Coronary artery (tissue), 2 donors: Measurements from ENCODE around the gene HECW1.

ENCODE experiments used
- DNase-seq: peaks from one replicate; pipeline ENCODE4 v3.0.0-alpha.2; 2017; ENCODE audit warnings: low spot score
- H3K27ac ChIP-seq, 2 donors: fragments of 200-600 bp; sonication (generic); one replicate each; pipeline ENCODE4 v1.5.1; 2016 to 2019
- H3K4me3 ChIP-seq: fragments of 200-600 bp; sonication (generic); 2 replicates; pipeline ENCODE4 v1.5.1; 2016; ENCODE audit warnings: mild to moderate bottlenecking, moderate library complexity
- TF ChIP-seq, protein P1 (sequence below): fragments of 200-600 bp; sonication (generic); IDR thresholded peaks from one replicate; pipeline ENCODE4 v1.5.1; 2019; ENCODE audit warnings: antibody characterized with exemption

The HECW1 gene

DNA sequence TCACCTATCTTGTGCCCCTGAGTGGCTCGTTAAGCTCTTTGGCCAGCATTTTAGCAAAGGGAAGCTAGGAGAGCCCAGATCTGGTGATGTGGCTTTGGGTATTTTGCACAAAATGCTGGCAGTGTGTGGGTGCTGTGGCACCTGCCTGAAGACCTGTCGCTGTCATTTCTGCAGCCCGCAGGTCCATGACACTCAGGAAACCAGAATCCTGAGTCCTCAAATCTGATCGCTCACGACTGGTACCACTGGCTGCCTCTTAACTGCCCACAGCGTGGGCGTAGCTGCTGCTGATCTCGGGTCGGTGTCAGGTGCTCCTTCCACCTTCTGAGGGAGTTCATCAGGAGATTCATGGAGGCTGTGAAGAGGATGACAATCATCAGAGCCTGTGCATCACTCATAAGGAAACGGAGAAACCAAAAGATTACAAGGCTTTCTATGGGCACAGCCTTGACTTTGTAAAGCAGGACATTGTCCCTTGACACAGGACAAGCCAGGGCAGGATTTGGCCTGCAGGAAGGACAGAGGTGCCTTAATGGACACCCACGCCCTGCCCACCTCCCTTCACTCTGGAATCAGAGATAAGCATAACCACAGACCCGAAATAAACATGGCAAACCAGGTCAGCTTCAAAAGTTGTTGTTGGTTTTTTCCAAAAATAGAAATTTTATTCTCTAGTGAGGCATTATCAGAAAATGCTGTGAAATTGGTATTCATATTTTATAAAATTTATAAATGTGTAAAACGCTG, 399.5 kb downstream of the HECW1 start:
- TF ChIP-seq, protein P1, sequence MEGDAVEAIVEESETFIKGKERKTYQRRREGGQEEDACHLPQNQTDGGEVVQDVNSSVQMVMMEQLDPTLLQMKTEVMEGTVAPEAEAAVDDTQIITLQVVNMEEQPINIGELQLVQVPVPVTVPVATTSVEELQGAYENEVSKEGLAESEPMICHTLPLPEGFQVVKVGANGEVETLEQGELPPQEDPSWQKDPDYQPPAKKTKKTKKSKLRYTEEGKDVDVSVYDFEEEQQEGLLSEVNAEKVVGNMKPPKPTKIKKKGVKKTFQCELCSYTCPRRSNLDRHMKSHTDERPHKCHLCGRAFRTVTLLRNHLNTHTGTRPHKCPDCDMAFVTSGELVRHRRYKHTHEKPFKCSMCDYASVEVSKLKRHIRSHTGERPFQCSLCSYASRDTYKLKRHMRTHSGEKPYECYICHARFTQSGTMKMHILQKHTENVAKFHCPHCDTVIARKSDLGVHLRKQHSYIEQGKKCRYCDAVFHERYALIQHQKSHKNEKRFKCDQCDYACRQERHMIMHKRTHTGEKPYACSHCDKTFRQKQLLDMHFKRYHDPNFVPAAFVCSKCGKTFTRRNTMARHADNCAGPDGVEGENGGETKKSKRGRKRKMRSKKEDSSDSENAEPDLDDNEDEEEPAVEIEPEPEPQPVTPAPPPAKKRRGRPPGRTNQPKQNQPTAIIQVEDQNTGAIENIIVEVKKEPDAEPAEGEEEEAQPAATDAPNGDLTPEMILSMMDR: no peak
- Histone ChIP-seq H3K27ac (no peak overlapping the region), H3K4me3 (no peak overlapping the region)
- DNase-seq: no peak

DNA sequence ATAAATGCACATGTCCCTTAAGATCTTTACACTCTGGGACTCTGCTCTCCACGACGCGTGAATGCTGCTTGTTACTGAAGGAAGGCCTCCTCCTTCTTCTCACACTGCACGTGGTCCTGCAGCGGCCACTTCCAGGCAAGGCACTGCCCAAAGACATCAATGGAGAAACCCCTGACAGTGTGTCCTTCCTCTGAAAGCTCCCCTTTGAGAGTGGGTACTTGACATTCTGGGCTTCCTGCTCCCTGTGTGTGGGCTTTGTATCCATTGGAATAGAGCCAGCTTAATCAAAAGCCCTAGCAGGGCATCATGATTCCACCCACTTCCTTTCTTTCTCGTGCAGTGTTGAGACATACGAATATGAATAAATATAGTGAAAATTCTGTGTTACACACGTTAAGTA, 400.8 kb downstream of the HECW1 start:
- no peak overlapping the region for H3K27ac ChIP-seq
- H3K4me3 ChIP-seq: no peak overlapping the region
- TF ChIP-seq, protein P1: no peak
- no peak for DNase-seq

DNA sequence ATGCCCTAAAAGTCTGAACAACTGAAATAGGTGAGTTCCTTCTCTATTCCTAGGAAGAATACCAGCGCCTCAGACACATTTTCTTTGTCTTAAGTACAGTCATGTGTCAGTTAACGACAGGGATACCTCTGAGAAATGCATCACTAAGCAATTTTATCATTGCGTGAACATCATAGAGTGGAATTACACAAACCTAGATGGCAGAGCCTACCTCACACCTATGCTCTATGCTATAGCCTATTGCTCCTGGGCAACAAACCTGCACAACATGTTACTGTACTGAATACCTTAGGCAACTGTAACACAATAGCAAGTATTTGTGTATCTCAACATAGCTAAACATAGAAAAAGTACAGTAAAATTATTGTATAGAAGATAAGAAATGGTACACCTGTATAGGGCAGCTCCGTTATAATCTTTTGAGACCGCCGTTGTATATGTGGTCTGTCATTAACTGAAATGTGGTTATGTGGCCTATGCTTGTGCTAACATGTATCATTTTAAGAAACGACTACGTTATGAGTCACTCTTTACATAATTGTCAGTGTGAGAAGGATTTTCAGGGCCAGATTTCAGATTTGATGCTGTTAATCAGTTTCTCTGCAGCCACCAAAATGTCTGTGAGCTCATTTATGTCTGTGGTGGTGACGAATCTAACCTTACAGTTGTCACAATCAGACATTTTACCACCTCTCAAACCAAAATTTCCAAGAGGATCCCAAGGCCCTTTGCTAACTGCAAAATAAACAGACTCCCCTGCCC, 404.3 kb downstream of the HECW1 start:
- no peak overlapping the region for H3K27ac ChIP-seq
- H3K4me3 ChIP-seq: no peak overlapping the region
- TF ChIP-seq, protein P1: no peak
- DNase-seq: no peak

DNA sequence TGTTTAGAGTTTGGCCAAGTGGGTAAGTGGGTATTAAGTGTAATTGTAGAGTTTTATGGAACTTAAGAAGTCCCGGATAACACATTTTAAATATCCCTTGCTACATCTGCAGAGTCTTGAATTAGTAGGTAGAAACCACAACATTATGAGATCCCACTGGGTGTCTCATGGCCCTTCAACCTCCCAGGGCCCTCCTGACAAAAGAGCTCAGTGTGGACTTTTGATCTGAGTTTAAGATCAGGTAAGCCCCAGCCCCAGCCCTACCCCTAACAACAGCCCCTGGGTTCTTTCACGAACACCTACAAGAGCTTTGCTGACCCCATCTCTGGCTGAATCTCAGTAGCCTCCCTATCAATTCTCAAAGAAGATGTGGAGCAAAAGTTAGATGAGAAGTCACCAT, 405.0 kb downstream of the HECW1 start:
- DNase-seq: no peak
- Histone ChIP-seq H3K27ac (no peak overlapping the region), H3K4me3 (no peak overlapping the region)

DNA sequence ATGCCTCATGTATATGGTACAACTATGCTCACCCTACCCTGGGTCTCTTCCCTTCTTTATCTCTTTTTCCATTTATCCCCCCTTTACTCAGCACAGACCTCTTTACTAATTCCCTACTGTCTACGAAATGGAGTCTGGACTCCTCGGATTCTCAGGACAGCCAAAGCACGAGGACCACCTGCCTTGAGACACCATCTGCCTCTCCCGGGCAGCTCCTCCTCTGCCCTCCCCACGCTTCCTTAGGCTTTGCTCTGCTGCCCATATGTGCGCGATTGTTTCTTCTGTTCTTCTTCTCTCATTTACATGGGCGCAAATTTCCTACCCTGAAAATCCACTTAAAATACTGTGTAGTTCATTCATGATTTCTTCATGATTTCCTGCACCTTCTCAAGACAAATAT, 407.8 kb downstream of the HECW1 start:
- Histone ChIP-seq H3K27ac (no peak overlapping the region), H3K4me3 (no peak overlapping the region)
- no peak for DNase-seq
- TF ChIP-seq, protein P1: no peak

More for the DNA sequence above, 405.0 kb downstream of the HECW1 start:
- TF ChIP-seq, protein P1: no peak

DNA sequence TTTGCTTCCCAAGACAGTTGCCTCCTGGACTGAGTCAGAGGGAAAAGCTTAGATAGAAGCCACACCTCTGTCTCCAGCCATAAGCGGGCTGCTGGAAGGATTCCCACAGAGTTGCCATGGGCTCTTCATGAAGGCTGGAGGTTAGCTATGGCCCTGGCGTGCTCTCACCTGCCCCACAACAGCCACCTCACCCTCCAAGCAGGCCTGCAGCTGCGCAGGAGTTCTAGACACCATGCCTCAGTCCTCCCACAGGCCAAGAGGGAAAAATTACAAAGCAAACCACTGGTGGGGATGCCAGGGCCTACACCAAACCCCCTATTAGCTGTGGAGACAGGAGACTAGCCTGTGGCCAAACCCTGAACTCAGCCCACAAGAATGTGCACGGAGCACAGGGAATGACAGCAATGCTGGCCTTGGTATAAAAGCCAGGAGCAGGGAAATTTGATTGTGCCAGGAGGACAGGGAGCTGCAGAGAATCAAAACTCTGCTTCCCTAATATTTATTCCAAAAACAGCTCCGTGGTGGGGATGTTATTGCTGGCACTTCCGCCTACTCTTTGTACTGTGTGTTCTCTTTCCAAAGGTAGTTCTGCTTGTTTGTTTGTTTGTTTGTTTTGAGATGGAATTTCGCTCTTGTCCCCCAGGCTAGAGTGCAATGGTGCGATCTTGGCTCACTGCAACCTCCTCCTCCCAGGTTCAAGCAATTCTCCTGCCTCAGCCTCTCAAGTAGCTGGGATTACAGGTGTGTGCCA, 410.1 kb downstream of the HECW1 start:
- no peak overlapping the region for H3K27ac ChIP-seq
- no peak for DNase-seq
- TF ChIP-seq, protein P1: no peak

More for the DNA sequence above, 410.1 kb downstream of the HECW1 start:
- no peak overlapping the region for H3K4me3 ChIP-seq
